NCI-H1436 (cell line): ENCODE data around the gene TSPAN18.

Source experiments
- DNase-seq: peaks from one replicate; lab custom pipeline; 2025; lab: John Stamatoyannopoulos, UW

The TSPAN18 gene

DNA sequence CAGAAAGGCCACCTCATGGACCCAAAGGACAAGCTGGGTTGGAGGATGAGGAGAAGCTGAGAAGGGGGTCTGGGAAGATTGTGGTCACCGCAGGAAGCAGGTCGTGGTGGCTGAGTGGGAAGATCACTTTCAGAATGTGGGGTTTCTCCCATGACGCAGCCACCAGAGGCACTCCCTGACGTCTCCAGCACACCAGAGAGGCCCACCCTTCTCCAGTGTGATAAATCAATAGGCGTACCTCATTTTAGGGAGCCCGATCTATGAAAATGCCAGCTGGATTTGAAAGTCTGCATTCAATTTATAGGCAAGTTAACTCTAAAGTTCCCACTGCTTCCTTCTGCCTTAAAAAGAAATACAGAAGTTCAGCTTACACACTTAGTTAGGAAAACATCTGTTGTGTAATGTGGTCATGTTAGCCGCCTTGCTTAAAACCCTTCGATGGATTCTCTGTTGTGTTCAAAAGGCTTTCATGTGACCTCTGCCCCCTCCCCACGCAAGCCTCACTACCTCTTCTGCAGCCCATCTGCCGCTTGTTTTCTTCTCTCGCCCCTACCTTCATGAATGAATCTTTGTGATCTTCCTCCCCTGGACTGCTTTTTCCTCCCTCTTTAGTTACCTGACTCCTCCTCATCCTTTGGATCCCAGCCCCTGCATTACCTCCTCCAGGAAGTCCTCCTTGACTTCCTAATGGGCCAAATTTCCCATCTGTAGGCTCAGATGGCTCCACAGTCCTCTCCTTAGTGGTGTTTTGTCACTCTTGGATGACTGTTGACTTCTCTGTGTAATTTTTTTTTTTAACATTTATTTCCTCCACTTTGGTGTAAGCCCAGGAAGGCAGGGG lies 10.7 kb downstream of the TSPAN18 start:
- no peak for DNase-seq

DNA sequence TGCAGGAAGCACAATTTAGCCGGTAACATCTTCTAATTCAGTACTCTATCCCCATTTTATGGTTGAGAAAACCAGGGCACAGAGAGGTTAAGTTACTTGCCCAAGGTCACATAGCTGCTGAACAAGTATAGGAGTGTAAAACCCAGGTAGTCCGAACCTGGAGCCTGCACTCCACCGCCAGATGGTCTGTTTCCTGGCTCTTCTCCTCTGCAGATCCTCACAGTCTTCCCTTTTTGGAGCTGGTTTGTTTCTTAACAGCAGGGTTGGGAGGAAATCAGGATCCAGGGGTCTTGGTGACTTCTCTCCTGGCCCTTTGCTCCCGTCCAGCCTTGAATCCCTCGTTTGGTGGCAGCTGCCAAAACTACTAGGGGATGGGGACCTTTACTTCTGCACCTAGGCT lies 12.0 kb downstream of the TSPAN18 start:
- no peak for DNase-seq

DNA sequence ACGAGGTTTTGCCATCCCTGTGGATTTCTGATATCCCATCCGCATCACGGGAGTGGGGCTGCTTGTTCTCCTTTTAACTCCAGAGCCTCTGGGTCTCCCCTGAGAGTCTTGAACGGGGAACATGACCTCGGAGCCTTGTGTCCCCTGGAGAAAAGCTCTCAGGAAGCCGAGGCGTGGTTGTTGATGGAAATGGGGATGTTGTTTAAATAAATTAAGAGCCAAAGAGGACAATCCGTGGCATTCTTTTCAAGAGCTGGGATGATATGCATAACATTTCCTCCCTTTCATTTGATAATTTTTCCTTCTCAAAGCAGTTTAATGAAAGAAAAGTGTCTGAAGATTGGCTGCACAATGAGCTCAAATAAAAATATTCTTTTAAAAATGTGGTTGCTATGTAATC lies 14.2 kb downstream of the TSPAN18 start:
- DNase-seq: no peak

DNA sequence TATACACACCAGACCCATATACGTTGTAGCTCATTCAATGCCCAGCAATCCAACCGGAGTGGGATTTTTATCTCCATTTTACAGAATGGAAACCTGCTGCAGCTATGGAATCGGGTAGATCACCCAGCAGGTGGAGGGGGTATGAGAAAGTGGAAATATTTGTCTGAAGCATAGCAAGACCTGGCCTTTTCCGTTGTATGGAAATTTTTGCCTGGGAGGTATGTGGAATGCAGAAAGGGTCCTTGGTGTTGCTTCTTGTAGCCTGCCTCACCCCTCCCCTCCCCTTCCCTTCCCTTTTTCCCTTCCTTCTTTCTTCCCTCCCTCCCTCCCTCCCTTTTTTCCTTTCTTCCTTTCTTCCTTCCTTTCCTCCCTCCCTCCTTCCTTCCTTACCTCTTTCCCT lies 15.2 kb downstream of the TSPAN18 start:
- DNase-seq: no peak

DNA sequence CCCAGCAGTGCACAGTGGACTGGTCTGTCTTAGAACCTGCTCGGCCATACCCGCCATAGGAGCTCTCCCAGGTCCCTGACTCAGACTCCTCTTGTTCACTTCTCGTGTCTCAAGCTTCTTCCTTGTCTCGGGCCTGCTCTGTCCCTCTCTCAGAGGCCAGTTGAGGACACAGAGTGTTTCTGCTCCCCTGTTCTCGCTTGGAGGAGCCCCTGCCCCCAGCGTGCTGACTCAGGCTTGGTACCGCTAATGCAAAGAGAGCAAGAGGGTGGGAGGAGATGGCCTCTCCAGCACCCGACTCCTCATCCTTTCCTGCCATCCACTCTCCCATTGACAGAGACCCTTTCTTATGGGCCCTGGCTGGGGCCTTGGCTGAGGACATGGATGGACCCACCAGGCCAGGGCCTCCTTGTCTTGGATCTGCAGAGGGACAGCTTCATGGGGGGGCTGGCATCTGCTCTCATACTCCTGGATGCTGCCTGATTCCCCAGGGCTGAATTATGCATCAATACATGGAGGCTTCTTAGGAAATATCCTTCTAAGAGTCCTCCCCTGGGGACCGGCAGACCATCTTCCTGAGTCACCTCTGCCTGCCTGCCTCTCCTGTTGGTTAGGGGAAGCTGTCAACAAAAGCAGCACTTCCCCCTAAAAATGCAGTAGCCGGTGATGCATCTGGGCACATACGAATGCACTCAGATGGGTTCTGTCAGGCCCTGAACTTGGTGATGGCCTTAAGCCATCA lies 15.9 kb downstream of the TSPAN18 start:
- no peak for DNase-seq

DNA sequence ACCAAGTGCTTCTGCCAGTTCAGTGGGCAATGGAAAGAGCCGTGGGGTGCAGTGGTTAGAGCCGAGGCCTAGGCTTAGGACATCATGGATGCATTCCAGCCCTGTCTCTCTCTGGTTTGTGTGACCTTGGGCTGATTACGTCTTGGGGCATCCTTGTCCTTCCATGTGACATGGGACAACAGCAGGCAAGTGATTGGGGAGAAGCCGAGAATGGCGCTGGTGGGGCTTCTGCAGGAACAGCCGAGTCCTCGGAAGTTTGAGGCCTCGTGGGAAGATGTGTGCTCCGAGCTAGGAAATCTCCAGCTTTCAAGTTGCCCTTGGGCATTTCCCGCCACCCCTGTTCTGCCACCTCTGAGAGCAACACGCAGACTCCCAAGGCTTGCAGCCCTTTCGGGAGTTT lies 16.6 kb downstream of the TSPAN18 start:
- DNase-seq: no peak

DNA sequence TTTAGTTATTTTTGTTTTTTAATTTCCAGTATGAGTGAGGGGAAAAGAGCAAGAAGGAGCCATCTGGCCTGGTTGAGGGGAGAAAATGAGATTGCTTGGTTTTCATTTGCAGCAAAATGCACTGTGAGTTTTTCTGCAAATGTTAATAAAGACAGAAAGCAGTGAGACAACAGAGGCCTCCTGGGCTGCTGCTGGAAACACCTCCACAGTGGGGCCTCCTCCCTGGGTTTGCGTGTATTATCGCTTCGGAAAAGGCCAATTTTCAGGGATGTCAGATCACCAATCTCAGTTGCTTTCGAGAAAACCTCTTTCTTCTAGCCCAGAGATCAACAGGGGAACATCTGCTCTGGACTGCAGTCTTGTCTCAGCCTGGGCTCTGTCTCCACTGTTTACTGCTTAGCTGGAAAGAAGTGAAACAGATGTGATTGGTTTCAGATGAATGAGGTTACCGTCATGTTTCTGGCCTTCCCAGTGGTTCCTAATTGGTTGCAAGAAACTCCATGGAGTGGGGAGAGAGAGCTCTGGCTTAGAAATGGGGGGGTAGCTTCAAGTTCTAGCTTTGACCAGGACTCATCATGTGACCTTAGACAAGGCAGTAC lies 17.3 kb downstream of the TSPAN18 start:
- DNase-seq: no peak

DNA sequence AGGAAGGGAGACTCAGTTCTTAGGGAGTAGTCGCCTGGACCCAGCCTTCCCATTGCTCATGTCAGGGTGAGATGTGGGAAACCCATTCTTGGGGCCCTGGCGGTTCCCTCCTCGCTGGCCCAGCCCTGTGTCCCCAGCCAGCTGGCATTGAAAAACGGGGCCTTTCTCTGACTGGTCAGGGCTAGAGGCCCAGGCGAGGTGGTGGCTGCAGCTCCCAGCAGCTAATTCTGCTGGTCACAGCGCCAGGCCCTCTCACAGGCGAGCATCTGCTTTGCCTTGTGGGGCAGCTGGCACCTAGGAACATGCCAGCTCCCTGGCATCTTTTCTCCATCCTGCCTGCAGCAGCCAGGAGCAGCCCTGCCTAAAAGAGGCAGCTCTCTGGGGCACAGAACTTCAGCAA lies 20.1 kb downstream of the TSPAN18 start:
- DNase-seq: no peak

DNA sequence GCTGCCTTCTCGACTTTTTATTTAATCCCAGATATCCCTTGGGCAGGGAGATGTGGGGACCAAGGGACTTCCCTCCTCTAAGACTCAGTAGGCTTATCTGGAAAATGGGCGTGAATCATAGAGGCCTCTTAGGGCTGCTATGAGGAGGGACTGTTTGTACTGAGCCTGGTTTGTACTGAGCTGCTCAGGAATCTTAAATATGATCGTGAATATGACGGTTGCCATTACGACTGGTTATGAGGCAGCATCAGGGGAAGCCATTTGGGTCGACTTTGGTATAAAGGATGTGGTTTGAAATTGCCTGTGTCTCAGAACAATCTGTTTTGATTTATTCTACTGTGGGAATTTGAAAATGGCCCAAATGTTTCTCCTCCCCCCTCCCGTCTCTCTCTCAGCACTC lies 20.6 kb downstream of the TSPAN18 start:
- DNase-seq: no peak

DNA sequence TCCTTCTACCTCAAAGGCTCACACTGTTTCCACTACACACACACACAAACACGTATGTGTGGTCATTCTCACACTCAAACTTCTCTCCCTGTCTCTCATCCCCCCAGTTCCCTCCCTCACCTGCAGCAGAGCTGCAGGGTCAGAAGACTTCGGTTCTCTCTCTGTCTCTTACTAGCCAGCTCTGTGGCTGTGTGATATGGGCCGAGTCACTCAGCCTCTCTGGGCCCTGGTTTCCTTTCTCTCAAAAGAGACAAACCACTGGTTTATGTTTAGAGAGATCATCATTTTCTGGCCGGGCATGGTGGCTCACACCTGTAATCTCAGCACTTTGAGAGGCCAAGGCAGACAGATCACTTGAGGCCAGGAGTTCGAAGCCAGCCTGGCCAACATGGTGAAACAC lies 21.1 kb downstream of the TSPAN18 start:
- no peak for DNase-seq

DNA sequence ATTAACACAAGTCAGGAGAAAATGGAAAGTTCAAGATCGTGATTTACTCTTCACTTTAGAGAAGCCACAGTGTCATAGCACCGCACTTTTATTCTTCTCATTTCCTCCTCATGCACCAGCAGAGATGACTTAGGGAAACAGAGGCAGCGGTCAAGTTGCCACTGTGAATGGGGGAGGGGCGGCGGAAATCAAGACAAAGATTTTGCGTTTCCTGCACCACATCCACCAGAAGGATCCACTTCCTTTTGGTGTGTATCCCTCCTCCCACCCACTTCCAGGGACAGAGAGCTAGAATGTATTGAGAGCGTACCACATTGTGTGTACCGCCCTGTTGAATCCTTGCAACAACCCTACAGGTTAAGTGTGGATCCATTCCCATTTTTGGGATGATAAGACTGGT lies 21.8 kb downstream of the TSPAN18 start:
- no peak for DNase-seq

DNA sequence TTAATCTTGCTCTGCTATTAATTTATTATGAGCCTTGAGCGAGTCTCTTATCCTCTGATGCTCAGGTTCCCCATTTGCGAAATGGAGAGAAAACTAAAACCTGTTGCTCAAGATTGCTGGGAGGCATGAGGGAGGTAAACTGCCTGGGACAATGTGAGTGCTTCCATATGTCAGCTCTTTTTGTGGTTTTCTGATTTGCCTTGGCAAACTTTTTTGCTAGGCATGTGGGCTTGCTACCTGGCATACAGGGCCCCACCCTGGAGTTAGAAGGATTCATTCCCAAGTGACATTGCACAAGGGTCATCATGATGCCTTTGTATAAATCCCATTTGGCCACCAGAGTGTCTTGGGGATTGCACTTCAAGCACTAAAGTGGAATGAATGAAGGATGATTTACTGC lies 22.4 kb downstream of the TSPAN18 start:
- no peak for DNase-seq

DNA sequence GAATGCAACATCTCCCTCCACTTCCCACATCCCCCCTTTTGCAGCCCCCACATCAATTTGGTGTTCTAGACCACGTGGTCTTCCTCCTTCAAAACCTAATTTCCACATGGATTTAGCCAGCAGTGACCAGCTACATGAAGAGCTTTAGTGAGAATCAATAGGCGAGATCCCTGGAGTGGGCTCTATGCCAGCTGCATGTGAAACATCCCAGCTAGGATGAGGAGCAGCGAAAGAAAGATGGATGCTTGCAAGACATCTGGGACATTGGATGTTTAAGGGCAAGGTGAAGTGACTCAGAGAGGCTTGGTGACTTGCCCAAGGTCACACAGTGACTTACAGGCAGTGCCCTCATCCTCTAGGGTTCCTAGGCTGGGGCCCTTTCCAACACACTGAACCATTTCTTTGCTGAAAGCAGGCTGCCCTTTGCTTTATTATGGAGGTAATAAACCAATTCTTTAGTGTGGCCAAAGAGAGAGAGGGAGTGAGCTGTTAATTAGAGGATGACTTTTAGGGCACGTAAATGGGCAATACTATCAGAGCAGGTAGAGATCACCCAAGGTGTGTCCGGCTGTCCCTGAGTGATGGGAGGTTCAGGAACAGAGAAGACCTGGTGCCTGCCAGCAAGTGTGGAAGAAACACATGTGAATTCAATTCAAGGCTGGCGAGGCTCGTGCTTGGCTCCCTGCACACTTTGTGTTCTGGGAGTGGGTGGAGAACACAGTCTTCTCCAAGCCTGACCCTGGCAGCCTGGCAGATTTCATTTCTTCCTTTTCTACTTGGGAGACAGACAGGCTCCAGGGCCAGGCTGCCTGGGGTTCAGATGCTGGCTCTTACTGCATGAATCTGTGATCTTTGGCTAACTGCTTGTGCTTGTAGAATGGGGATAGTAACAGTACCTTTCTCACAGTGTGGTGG lies 24.0 kb downstream of the TSPAN18 start:
- no peak for DNase-seq

DNA sequence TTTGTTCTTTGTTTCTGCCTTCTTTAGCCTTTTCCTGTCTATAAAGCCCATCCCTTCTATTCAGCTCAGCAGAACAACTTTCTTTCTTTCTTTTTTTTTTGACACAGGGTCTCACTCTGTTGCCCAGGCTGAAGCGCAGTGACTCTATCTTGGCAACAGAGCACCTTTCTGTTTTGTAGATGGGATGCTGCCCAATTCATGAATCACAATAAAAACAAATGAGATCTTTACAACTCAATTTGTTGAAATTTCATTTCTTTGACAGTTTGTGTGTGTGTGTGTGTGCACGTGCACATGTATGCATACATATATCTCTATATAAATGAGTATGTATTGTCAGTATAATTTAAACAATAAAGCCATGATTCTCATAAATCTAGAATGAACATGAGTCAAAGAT lies 25.5 kb downstream of the TSPAN18 start:
- DNase-seq: no peak

DNA sequence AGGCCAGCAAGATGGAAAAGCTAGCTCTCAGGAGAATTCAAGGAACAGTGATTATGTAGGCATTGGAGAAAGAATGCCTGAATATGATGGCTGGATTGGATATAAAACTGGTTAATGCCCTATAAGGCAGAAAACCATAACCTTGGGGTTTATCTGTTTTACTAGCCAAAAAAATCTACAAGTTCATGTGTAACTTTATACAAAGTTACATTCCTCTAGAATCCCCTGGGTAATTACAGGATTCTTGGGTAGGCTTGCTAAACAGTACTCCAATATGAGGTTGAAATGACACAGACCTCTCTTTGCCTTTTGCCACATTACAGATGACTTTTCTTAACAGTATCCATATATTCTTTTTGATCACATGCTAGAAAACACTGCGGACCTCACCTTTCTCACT lies 26.0 kb downstream of the TSPAN18 start:
- DNase-seq: no peak

DNA sequence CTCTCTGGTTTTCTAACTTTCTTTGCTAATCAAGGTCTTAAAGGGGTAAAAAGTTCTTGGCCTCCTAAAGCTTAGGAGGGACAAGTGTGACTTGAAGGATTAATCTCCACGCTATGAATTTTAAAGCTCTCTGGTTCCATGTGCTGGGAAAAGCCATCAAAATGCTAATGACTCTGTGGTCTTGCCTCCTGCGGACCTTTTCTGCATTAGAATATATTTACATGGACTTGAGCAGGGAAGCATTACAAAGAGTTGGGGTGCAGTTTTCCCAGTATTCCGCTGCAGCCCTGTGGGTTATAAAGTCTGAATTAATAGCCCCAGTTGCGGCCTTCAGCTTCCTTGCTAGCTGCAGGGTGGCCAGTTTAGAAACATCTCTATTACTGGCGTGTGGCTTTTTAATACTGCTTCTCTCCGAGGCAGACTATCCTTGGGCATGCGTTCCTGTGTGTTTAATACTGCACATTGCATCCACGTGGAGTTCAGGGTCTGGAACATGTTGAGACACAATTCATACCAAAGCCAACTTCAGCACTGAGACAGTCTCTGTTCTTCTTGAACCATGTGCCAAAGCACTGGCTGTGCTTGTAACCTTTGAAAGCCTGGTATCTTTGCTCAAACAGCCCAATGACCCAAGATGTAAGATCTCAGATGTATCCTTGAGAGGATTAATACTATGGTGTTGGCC lies 27.3 kb downstream of the TSPAN18 start:
- DNase-seq: no peak

DNA sequence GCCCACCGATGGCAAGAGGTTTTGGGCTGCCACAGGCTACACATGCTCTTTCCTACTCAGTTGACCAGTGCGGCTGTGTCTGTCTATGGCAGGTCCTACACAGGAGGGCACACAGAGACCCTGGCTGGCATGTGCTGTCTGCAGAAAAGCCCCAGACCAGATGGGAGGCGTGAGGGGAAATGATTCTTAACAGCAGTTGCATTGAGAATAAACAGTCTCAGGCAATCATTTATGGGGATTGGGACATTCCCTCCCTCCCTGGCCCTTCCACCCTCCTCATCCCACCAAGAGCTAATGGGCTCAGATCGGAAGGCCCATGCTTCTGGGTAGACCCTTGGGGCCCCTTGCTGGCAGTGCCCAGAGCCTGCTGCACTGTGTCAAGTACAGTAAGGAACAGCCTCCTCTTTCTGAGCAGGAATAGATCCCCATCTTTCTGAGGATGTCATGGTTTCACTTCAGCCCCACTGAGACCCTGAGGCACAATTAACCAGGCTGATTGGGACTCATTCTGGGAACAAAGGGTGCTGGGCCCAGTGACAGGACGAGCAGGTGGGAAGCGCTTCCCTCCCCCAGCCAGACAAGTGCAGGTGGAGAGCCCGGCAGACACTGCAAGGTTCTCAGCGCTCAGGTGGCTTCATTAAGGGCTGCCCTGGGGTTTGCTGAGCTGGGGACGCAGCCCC lies 28.3 kb downstream of the TSPAN18 start:
- peak; percentile 7 for DNase-seq

DNA sequence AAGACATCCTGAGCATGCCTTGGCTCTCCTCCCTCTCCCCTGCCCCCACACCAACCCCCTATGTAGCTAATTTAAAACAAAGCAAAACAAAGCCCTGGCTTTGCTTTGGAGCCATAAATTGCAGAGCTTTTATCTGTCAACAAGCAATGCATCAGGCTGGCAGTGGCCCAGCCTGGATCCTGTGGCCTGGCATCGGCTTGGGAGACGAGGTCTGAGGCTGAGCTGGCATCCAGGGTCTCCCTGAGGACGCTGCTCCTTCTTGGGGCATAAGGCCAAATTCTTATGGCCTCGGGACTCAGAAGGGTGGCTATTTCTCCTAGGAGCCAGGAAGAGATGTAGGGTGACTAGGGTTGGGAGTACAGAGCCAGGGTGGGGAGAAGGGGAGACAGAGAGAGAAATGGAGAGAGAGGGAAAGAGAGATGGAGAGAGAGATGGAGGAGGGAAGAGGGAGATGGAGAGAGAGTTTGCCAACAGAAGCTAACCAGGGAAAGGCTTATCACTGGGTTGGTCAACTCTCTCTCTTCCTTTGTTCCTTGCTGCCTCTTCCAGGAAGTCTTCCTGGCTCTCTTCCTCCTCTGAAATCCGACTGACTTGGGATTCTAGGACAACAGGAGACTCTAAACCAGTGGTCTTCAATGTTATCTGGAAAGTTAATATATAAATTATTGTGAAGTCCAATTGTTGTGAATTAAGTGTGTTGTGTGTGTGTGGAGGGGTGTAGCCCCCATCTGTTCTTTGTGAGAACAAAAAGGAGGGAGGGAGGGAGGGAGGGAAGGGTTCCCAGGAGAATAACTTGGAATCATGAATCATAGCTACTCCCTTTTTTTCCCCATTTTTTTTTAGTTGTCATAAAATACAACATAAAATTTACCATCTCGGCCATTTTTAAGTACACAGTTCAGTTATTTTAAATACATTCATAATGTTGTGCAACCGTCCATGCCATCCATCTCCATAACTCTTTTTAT lies 29.1 kb downstream of the TSPAN18 start:
- no peak for DNase-seq

DNA sequence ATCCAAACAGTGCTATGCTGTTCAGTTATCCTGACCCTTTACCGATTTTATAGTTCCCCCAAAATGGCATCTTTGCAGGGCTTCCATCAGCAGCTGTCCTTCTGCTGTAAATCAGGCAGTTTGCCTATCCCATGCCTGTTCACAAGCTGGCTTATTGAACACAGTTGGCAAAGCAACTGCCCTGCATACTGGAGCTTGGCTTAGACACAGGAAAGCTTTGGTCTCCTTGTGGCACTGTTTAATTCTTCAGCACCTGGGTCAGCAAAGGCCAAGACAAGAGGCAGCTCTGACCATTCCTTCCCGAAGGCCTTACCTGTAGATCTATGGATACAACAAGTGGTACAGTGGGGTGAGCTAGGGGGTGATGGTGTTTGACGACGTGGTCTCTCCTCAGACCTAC lies 32.2 kb downstream of the TSPAN18 start:
- DNase-seq: no peak
